Panc1 (cell line): Measurements from ENCODE around the gene OR7C2. TPM values are rescaled to one million over a fixed set of nuclear protein-coding genes. Genes with fewer than 3 reads are reported as not detected.

Experiments used
- ATAC-seq: fragments of 200-7000 bp; cut with Tn5 transposase; 2 replicates; pipeline ENCODE4 v1.9.1; 2020; ENCODE audit warnings: mild to moderate bottlenecking, moderate library complexity
- BruUV-seq: library from RNA; stranded (reverse); fragments of 400-500 nt; replicated peaks from 2 replicates; lab custom pipeline; 2021; lab: Mats Ljungman, UMichigan
- CTCF ChIA-PET: fragments of 300-600 bp; sonication (Branson Sonifier 250); formaldehyde crosslinking; loops from one replicate; lab custom pipeline; 2022; ENCODE audit warnings: antibody characterized with exemption; lab: Charles Lee
- POLR2A ChIA-PET: fragments of 300-600 bp; sonication (Branson Sonifier 250); formaldehyde crosslinking; loops from one replicate; lab custom pipeline; 2022; ENCODE audit warnings: antibody characterized with exemption; lab: Charles Lee
- DNase-seq: peaks from one replicate; pipeline ENCODE4 v3.0.0-alpha.2; 2010; ENCODE audit warnings: low read depth, low spot score
- H3K27ac ChIP-seq: 2 replicates; pipeline ENCODE4 v1.5.1; 2011; ENCODE audit warnings: mild to moderate bottlenecking, low read length, inconsistent platforms
- H3K27me3 ChIP-seq: fragments of 200-500 bp; sonication (Bioruptor generic); 2 replicates; pipeline ENCODE4 v1.6.0; 2014; ENCODE audit warnings: low read length, inconsistent platforms; ENCODE audit not compliant: control insufficient read depth, insufficient read depth
- H3K36me3 ChIP-seq: fragments of 200-500 bp; sonication (Bioruptor generic); 2 replicates; pipeline ENCODE4 v1.5.1; 2014; ENCODE audit warnings: inconsistent platforms, mild to moderate bottlenecking, low read length, moderate library complexity; ENCODE audit not compliant: control insufficient read depth, insufficient read depth
- H3K4me1 ChIP-seq: 2 replicates; pipeline ENCODE4 v1.5.1; 2011; ENCODE audit warnings: inconsistent platforms, mild to moderate bottlenecking, low read length, moderate library complexity; ENCODE audit not compliant: control insufficient read depth, insufficient read depth
- H3K4me3 ChIP-seq, 2 experiments: 2 replicates each; pipeline ENCODE4 v1.5.1; 2011 to 2012; ENCODE audit warnings: low read depth in 2 of 2, low read length in 2 of 2, mild to moderate bottlenecking in 2 of 2, inconsistent platforms in 1 of 2, moderate library complexity in 1 of 2
- H3K9me3 ChIP-seq: fragments of 200-500 bp; sonication (Bioruptor generic); 2 replicates; pipeline ENCODE4 v1.5.1; 2014; ENCODE audit warnings: low read depth, mild to moderate bottlenecking, inconsistent platforms, low read length, moderate library complexity; ENCODE audit not compliant: control insufficient read depth, insufficient read depth
- CTCF ChIP-seq: fragments of 450-650 bp; IDR thresholded peaks from 2 replicates; pipeline ENCODE4 v1.5.1; 2017; ENCODE audit warnings: mild to moderate bottlenecking
- POLR2AphosphoS5 ChIP-seq: IDR thresholded peaks from 2 replicates; pipeline ENCODE4 v1.6.1; 2012; ENCODE audit warnings: mild to moderate bottlenecking, low read depth, low read length, moderate library complexity
- REST ChIP-seq, 2 experiments: IDR thresholded peaks; 2 replicates each; pipeline ENCODE4 v1.6.1; 2011 to 2012; ENCODE audit warnings: low read depth in 2 of 2, control low read depth in 1 of 2, low read length in 1 of 2, mild to moderate bottlenecking in 1 of 2, moderate library complexity in 1 of 2; ENCODE audit not compliant: insufficient read depth in 1 of 2
- SIN3A ChIP-seq: IDR thresholded peaks from 2 replicates; pipeline ENCODE4 v1.6.1; 2012; ENCODE audit warnings: low read depth, mild to moderate bottlenecking, low read length, moderate library complexity, borderline replicate concordance; ENCODE audit not compliant: insufficient read depth
- TCF7L2 ChIP-seq: IDR thresholded peaks from 2 replicates; pipeline ENCODE4 v1.6.1; 2011; ENCODE audit warnings: mild to moderate bottlenecking, low read depth, low read length, inconsistent platforms
- in situ Hi-C: cut with HindIII; loops from 2 replicates; pipeline ENCODE4 v1.10.0; 2016; ENCODE audit warnings: low sequenced_read_pairs, low pct_unique_long_range_greater_than_20kb
- intact Hi-C: fragments of 100-400 bp; cut with micrococcal nuclease; formaldehyde crosslinking; loops from one replicate; pipeline ENCODE4 v1.10.0; 2022; ENCODE audit not compliant: unreplicated experiment
- total RNA-seq: library from RNA; stranded (reverse); gene quantifications from one replicate; pipeline ENCODE4 v1.2.1, GENCODE V29; 2021; ENCODE audit not compliant: unreplicated experiment

Gene OR7C2
- total RNA-seq, 1 experiment from 2014 or later, result not detected

- no TSS peak for BruUV-seq
- H3K36me3 ChIP-seq, result no peaks in the 10 kb centered on the region
- ChIA-PET POLR2A (interaction anchor here (0.7 kb wide), 1 partner anchor 17 kb away, joined by 14 read pairs; no protein-coding TSS in a partner anchor), CTCF (no interaction called here)
- intact Hi-C loops (no loop called here), in situ Hi-C loops (no loop called here)
- DNase-seq (no peak), ATAC-seq (no peak)
- H3K4me3 ChIP-seq, result no peak overlapping the region
- H3K27me3 ChIP-seq, result no peaks in the 10 kb centered on the region
- no peaks in the 10 kb centered on the region for H3K9me3 ChIP-seq
- no peaks in the 10 kb centered on the region for H3K4me1 ChIP-seq
- H3K27ac ChIP-seq, result no peak overlapping the region
- TF ChIP-seq CTCF (no peak), POLR2AphosphoS5 (no peak), SIN3A (no peak), REST (IDR thresholded peaks at IDR 0.05; ENCODE audit: insufficient read depth in 1 of 2, low read depth in 2 of 2, low read length in 1 of 2) (no peak), TCF7L2 (no peak)
Measured at GRCh38 chr19:14968247-14968646, 27.0 kb downstream of the OR7C2 start.

DNA sequence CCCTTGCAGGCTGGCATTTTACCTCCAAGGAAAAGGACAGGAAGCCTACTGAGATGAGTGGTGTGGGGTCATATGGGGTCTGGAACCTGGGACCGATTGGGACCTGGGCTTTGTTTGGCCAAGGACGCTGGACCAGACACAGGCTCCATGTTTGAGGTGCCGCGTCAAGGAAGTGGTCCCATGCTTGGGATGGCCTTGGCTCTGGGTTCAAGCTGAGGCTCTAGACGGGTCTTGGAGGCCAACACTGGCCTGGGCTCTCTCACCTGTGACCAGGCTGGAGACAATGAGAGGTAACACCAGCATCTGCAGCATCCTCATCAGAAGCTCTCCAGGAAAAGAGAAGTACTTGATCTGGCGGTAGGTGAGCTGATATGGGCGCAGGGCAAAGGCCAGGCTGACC lies 30.2 kb downstream of the OR7C2 start:
- Histone ChIP-seq H3K4me1 (no peaks in the 10 kb centered on the region), H3K9me3 (no peaks in the 10 kb centered on the region), H3K27ac (no peak overlapping the region), H3K27me3 (no peaks in the 10 kb centered on the region), H3K36me3 (no peaks in the 10 kb centered on the region), H3K4me3 (no peak overlapping the region)
- CTCF ChIA-PET, result no interaction called here
- in situ Hi-C loops (no loop called here), intact Hi-C loops (no loop called here)
- POLR2A ChIA-PET, result no interaction called here
- no peak for DNase-seq
- no peak for ATAC-seq
- no TSS peak for BruUV-seq
- TF ChIP-seq SIN3A, result no peak
- TF ChIP-seq REST (IDR thresholded peaks at IDR 0.05; ENCODE audit: insufficient read depth in 1 of 2, low read depth in 2 of 2, low read length in 1 of 2), result no peak
- TF ChIP-seq CTCF, result no peak
- TF ChIP-seq POLR2AphosphoS5, result no peak
- TF ChIP-seq TCF7L2, result no peak
